H9 (cell line): ENCODE measurements around the gene IFT52. TPM values are rescaled to one million over a fixed set of nuclear protein-coding genes. Genes with fewer than 3 reads are reported as not detected.

Source experiments
- DNase-seq: peaks from one replicate; pipeline ENCODE4 v3.0.0-alpha.2; 2017
- H2AFZ ChIP-seq: one replicate; pipeline ENCODE4 v1.6.1; 2013; ENCODE audit warnings: mild to moderate bottlenecking, low read length, control low read depth, moderate library complexity
- H2AK5ac ChIP-seq: 2 replicates; pipeline ENCODE4 v1.6.1; 2013; ENCODE audit warnings: low read length, control low read depth, mixed read lengths; ENCODE audit not compliant: insufficient read length
- H2BK120ac ChIP-seq: one replicate; pipeline ENCODE4 v1.6.1; 2013; ENCODE audit warnings: low read depth, mild to moderate bottlenecking, low read length, control low read depth, inconsistent platforms; ENCODE audit not compliant: poor library complexity, severe bottlenecking
- H2BK12ac ChIP-seq: 2 replicates; pipeline ENCODE4 v1.6.1; 2013; ENCODE audit warnings: low read length, control low read depth, mixed read lengths, low read depth; ENCODE audit not compliant: insufficient read length
- H2BK15ac ChIP-seq: 2 replicates; pipeline ENCODE4 v1.6.1; 2013; ENCODE audit warnings: low read depth, low read length, control low read depth
- H2BK20ac ChIP-seq: one replicate; pipeline ENCODE4 v1.6.1; 2013; ENCODE audit warnings: low read depth, mild to moderate bottlenecking, low read length, control low read depth, inconsistent platforms; ENCODE audit not compliant: poor library complexity, severe bottlenecking
- H2BK5ac ChIP-seq: 2 replicates; pipeline ENCODE4 v1.6.1; 2013; ENCODE audit warnings: low read length, control low read depth, mixed read lengths; ENCODE audit not compliant: insufficient read length
- H3K14ac ChIP-seq: 2 replicates; pipeline ENCODE4 v1.6.1; 2013; ENCODE audit warnings: low read length, control low read depth; ENCODE audit not compliant: insufficient read depth
- H3K18ac ChIP-seq: 2 replicates; pipeline ENCODE4 v1.6.1; 2013; ENCODE audit warnings: low read depth, mild to moderate bottlenecking, mixed read lengths, low read length, control low read depth; ENCODE audit not compliant: insufficient read length
- H3K23ac ChIP-seq: 2 replicates; pipeline ENCODE4 v1.6.1; 2013; ENCODE audit warnings: low read length, control low read depth, mixed read lengths, low read depth; ENCODE audit not compliant: insufficient read length
- H3K23me2 ChIP-seq: 2 replicates; pipeline ENCODE4 v1.6.1; 2013; ENCODE audit warnings: low read depth, mild to moderate bottlenecking, mixed read lengths, low read length, control low read depth; ENCODE audit not compliant: insufficient read length, poor library complexity, severe bottlenecking
- H3K27ac ChIP-seq: 2 replicates; pipeline ENCODE4 v1.5.1; 2013; ENCODE audit warnings: low read length, control low read depth, mixed read lengths, low read depth; ENCODE audit not compliant: insufficient read length
- H3K27me3 ChIP-seq: 2 replicates; pipeline ENCODE4 v1.6.1; 2013; ENCODE audit warnings: low read length, control low read depth, inconsistent platforms; ENCODE audit not compliant: insufficient read depth
- H3K4ac ChIP-seq: 2 replicates; pipeline ENCODE4 v1.6.1; 2013; ENCODE audit warnings: low read depth, mild to moderate bottlenecking, control low read depth, inconsistent platforms, low read length, moderate library complexity
- H3K4me1 ChIP-seq: 2 replicates; pipeline ENCODE4 v1.6.1; 2013; ENCODE audit warnings: low read length, control low read depth, inconsistent platforms; ENCODE audit not compliant: insufficient read depth
- H3K4me2 ChIP-seq: 2 replicates; pipeline ENCODE4 v1.6.1; 2013; ENCODE audit warnings: low read length, control low read depth, mixed read lengths; ENCODE audit not compliant: insufficient read length, insufficient read depth
- H3K56ac ChIP-seq: 2 replicates; pipeline ENCODE4 v1.6.1; 2013; ENCODE audit warnings: low read depth, mild to moderate bottlenecking, mixed read lengths, low read length, control low read depth; ENCODE audit not compliant: insufficient read length
- H3K79me1 ChIP-seq: 2 replicates; pipeline ENCODE4 v1.6.1; 2013; ENCODE audit warnings: low read depth, mild to moderate bottlenecking, moderate library complexity, low read length, control low read depth, inconsistent platforms; ENCODE audit not compliant: insufficient read depth, poor library complexity, severe bottlenecking
- H3K79me2 ChIP-seq: 2 replicates; pipeline ENCODE4 v1.6.1; 2013; ENCODE audit warnings: low read length, control low read depth, inconsistent platforms; ENCODE audit not compliant: insufficient read depth
- H3K9ac ChIP-seq: 2 replicates; pipeline ENCODE4 v1.6.1; 2013; ENCODE audit warnings: low read length, control low read depth, mixed read lengths; ENCODE audit not compliant: insufficient read length; ENCODE audit errors: extremely low read depth
- H3K9me3 ChIP-seq: one replicate; pipeline ENCODE4 v1.6.1; 2013; ENCODE audit warnings: low read depth, low read length, inconsistent platforms; ENCODE audit not compliant: control insufficient read depth
- H3T11ph ChIP-seq: one replicate; pipeline ENCODE4 v1.6.1; 2013; ENCODE audit warnings: mild to moderate bottlenecking, low read length, control low read depth, inconsistent platforms
- H4K20me1 ChIP-seq: one replicate; pipeline ENCODE4 v1.6.1; 2013; ENCODE audit not compliant: control insufficient read depth, insufficient read length, insufficient read depth
- H4K5ac ChIP-seq: 2 replicates; pipeline ENCODE4 v1.6.1; 2013; ENCODE audit warnings: low read depth, mild to moderate bottlenecking, mixed read lengths, low read length, control low read depth; ENCODE audit not compliant: insufficient read length
- H4K8ac ChIP-seq: replicated peaks from 2 replicates; pipeline ENCODE4 v1.6.1; 2013; ENCODE audit warnings: low read length, control low read depth, mixed read lengths, low read depth; ENCODE audit not compliant: insufficient read length
- H4K91ac ChIP-seq: 2 replicates; pipeline ENCODE4 v1.6.1; 2013; ENCODE audit warnings: low read depth, mild to moderate bottlenecking, moderate library complexity, mixed read lengths, low read length, control low read depth; ENCODE audit not compliant: insufficient read length
- H3K27ac Mint-ChIP-seq, 3 experiments: 2 replicates in 2 of 3; 3 replicates in 1 of 3; pipeline ENCODE4 v1.8.0; 2020 to 2021; ENCODE audit warnings: mixed read lengths in 3 of 3, mild to moderate bottlenecking in 1 of 3, moderate library complexity in 1 of 3
- H3K27me3 Mint-ChIP-seq: 2 replicates; pipeline ENCODE4 v1.8.0; 2021; ENCODE audit warnings: low read depth, mild to moderate bottlenecking, moderate library complexity, mixed read lengths
- H3K36me3 Mint-ChIP-seq, 3 experiments: 2 replicates in 2 of 3; 3 replicates in 1 of 3; pipeline ENCODE4 v1.8.0; 2020 to 2021; ENCODE audit warnings: low read depth in 3 of 3, mixed read lengths in 3 of 3; ENCODE audit not compliant: insufficient read depth in 1 of 3
- H3K4me1 Mint-ChIP-seq, 2 experiments: 2 replicates each; pipeline ENCODE4 v1.8.0; 2020; ENCODE audit warnings: mixed read lengths in 2 of 2
- H3K4me3 Mint-ChIP-seq, 2 experiments: 2 replicates in 1 of 2; 3 replicates in 1 of 2; pipeline ENCODE4 v1.8.0; 2020 to 2021; ENCODE audit warnings: mild to moderate bottlenecking in 2 of 2, mixed read lengths in 2 of 2, moderate library complexity in 1 of 2
- H3K9me3 Mint-ChIP-seq, 2 experiments: 2 replicates in 1 of 2; 3 replicates in 1 of 2; pipeline ENCODE4 v1.8.0; 2020; ENCODE audit warnings: mild to moderate bottlenecking in 2 of 2, mixed read lengths in 2 of 2, moderate library complexity in 1 of 2
- WGBS: extraction: QIAGEN DNeasy Blood & Tissue Kit; methylation state at CpG from one replicate; pipeline ENCODE4 v1.1.7; 2013; ENCODE audit warnings: missing lambda C conversion rate, low lambda C conversion rate, mixed read lengths; ENCODE audit not compliant: insufficient read length; ENCODE audit errors: extremely low coverage; 5-methylcytosine and 5-hydroxymethylcytosine counted together
- total RNA-seq: library from RNA; stranded (reverse); gene quantifications from 2 replicates; pipeline ENCODE4 v1.2.1, GENCODE V29; 2021
- TF ChIP-seq, protein P1 (sequence below): fragments of 200-600 bp; sonication (generic); conservative IDR thresholded peaks from 3 replicates; pipeline ENCODE4 v1.8.0; 2021; ENCODE audit warnings: antibody characterized with exemption, mild to moderate bottlenecking

Gene IFT52
- total RNA-seq, 1 experiment from 2014 or later = 44.5 TPM

DNA sequence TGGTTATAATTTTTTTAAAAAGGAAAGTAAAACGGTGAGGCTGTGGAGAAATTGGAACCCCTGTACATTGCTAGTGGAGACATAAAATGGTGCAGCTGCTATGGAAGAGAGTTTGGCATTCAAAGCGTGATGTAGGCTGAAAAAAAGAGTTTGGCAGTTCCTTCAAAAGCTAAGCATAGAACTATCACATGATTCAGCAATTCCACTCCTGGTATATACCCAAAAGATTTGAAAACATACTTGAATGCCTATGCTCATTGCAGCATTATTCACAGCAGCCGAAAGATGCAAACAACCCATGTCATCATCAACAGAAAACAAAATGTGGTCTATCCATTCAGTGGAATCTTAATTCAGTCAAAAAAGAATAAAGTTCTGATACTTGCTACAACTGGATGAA lies 36.4 kb upstream of the IFT52 start:
- Histone ChIP-seq H2BK20ac (no peak overlapping the region), H3K14ac (no peak overlapping the region), H2AK5ac (no peak overlapping the region), H3T11ph (no peak overlapping the region), H2BK12ac (no peak overlapping the region), H3K4me2 (no peak overlapping the region), H4K8ac (no peak overlapping the region), H3K23ac (no peak overlapping the region), H3K4me1 (peaks cover 2% of the 10 kb centered on the region), H3K79me1 (no peaks in the 10 kb centered on the region), H4K91ac (no peak overlapping the region), H3K9me3 (no peaks in the 10 kb centered on the region), H3K9ac (no peak overlapping the region), H2BK15ac (no peak overlapping the region), H3K23me2 (no peaks in the 10 kb centered on the region), H3K27ac (no peak overlapping the region), H3K56ac (no peak overlapping the region), H2BK5ac (no peak overlapping the region), H2BK120ac (no peak overlapping the region), H3K18ac (no peak overlapping the region), H4K5ac (no peak overlapping the region), H3K4ac (no peak overlapping the region), H3K27me3 (no peaks in the 10 kb centered on the region), H3K79me2 (no peaks in the 10 kb centered on the region), H2AFZ (no peak overlapping the region), H4K20me1 (no peaks in the 10 kb centered on the region)
- Mint-ChIP-seq H3K27me3 (peaks cover 2% of the 10 kb centered on the region; the same call in 1 of the 2 replicates), H3K27ac (no peak overlapping the region), H3K9me3 (no peaks in the 10 kb centered on the region), H3K36me3 (no peaks in the 10 kb centered on the region), H3K4me1 (peaks cover 7 to 10% of the 10 kb centered on the region in 2 experiments), H3K4me3 (no peak overlapping the region)
- no peak for DNase-seq
- TF ChIP-seq, protein P1, sequence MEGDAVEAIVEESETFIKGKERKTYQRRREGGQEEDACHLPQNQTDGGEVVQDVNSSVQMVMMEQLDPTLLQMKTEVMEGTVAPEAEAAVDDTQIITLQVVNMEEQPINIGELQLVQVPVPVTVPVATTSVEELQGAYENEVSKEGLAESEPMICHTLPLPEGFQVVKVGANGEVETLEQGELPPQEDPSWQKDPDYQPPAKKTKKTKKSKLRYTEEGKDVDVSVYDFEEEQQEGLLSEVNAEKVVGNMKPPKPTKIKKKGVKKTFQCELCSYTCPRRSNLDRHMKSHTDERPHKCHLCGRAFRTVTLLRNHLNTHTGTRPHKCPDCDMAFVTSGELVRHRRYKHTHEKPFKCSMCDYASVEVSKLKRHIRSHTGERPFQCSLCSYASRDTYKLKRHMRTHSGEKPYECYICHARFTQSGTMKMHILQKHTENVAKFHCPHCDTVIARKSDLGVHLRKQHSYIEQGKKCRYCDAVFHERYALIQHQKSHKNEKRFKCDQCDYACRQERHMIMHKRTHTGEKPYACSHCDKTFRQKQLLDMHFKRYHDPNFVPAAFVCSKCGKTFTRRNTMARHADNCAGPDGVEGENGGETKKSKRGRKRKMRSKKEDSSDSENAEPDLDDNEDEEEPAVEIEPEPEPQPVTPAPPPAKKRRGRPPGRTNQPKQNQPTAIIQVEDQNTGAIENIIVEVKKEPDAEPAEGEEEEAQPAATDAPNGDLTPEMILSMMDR = no peak
- WGBS = no CpG with 5 or more reads among the region's 3 CpGs
